ENCODE measurements around the gene KRTAP13-4.

KRTAP13-4 gene, protein sequence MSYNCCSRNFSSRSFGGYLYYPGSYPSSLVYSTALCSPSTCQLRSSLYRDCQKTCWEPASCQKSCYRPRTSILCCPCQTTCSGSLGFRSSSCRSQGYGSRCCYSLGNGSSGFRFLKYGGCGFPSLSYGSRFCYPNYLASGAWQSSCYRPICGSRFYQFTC

DNA sequence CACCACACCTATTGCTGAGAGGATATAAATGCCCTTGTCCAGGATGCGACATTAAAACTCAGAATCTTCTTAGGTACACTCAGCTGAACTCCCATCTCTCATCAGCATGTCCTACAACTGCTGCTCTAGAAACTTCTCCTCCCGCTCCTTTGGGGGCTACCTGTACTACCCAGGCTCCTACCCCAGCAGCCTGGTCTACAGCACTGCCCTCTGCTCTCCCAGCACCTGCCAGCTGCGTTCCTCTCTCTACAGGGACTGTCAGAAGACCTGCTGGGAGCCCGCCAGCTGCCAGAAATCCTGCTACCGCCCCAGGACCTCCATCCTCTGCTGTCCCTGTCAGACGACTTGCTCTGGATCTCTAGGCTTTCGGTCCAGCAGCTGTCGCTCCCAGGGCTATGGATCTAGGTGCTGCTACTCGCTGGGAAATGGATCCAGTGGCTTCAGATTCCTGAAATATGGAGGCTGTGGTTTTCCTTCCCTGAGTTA lies at the start of gene KRTAP13-4:
TSS of gene KRTAP13-4 (plus strand) at position 51 of the 486 bp plus-strand sequence. CDS start at position 107, 56 bp downstream.
- no peaks in the 10 kb centered on the region for H3K36me3 Mint-ChIP-seq (ENCODE audit: low read depth)
- H3K4me1 Mint-ChIP-seq (ENCODE audit: low read depth), result no peaks in the 10 kb centered on the region
- H3K4me3 Mint-ChIP-seq, result no peak within 1 kb of the TSS
- no peaks in the 10 kb centered on the region for H3K27me3 Mint-ChIP-seq
- no peak within 1 kb of the TSS for H3K27ac Mint-ChIP-seq
- no peaks in the 10 kb centered on the region for H3K9me3 Mint-ChIP-seq

GRCh38 chr21:30382201-30382600 lies 47.8 kb upstream of the KRTAP13-4 start:
- Mint-ChIP-seq H3K4me1 (ENCODE audit: low read depth) (no peaks in the 10 kb centered on the region), H3K36me3 (ENCODE audit: low read depth) (no peaks in the 10 kb centered on the region), H3K27ac (no peak overlapping the region), H3K27me3 (peaks cover 3% of the 10 kb centered on the region), H3K9me3 (no peaks in the 10 kb centered on the region), H3K4me3 (no peak overlapping the region)

DNA sequence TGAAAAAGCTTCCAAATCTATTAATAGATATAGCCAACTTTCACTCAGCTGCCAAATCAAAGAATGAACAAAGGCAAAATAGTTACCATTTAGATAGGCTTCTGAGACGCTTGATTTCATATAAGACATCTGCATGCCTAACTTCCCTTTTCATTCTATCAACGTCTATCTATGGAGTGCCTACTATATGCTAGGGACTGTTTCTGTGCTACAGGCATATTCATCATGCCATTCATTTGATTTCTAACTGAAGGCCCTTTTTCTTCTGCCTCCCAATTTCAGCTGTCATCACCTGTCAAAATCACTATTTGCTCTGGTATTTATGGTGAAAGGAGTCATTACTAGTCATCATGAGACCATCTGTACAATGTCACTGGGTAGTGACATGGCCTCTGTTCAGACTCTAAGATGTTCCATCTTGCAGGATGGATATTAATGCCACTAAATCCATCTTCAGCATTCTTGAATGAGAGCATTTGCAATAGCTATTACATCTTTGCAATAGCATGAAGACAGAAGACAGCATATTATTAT lies 38.5 kb upstream of the KRTAP13-4 start:
- Mint-ChIP-seq H3K9me3 (peaks cover 4% of the 10 kb centered on the region), H3K27ac (no peak overlapping the region), H3K27me3 (no peaks in the 10 kb centered on the region), H3K36me3 (ENCODE audit: low read depth) (no peaks in the 10 kb centered on the region), H3K4me1 (ENCODE audit: low read depth) (no peaks in the 10 kb centered on the region), H3K4me3 (no peak overlapping the region)

DNA sequence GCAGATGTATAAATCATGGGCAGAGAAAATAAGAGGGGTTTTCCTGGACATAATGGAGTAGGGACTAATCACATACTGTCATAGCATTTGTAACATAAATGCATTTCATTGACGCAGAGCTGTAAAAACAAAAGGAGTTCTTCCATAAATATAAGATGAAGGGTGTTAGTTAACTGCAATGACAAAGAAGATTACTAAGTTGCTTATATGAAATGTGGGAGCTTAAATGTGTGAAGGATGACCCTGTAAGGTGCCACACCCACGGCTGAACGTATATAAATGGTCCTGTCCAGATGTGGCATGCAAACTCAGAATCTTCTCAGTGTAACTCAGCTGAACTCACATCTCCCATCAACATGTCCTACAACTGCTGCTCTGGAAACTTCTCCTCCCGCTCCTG lies 34.3 kb upstream of the KRTAP13-4 start, which contains the start of gene KRTAP13-1:
TSS of gene KRTAP13-1 (plus strand) at position 301 of the 400 bp plus-strand sequence. CDS start at position 357, 56 bp downstream.
- Mint-ChIP-seq H3K36me3 (ENCODE audit: low read depth) (no peaks in the 10 kb centered on the region), H3K27me3 (peaks cover 4% of the 10 kb centered on the region), H3K4me3 (no peak within 1 kb of the TSS), H3K27ac (no peak within 1 kb of the TSS), H3K9me3 (no peaks in the 10 kb centered on the region), H3K4me1 (ENCODE audit: low read depth) (no peaks in the 10 kb centered on the region)

GRCh38 chr21:30408782-30409494 lies 21.1 kb upstream of the KRTAP13-4 start:
- Mint-ChIP-seq H3K27ac (no peak overlapping the region), H3K27me3 (peaks cover 5% of the 10 kb centered on the region), H3K9me3 (peaks cover 12% of the 10 kb centered on the region), H3K4me1 (ENCODE audit: low read depth) (no peaks in the 10 kb centered on the region), H3K4me3 (no peak overlapping the region), H3K36me3 (ENCODE audit: low read depth) (no peaks in the 10 kb centered on the region)

- H3K27me3 Mint-ChIP-seq, result no peaks in the 10 kb centered on the region
- H3K4me3 Mint-ChIP-seq, result no peak overlapping the region
- H3K9me3 Mint-ChIP-seq, result no peaks in the 10 kb centered on the region
These were observed 14.0 kb upstream of the KRTAP13-4 start for GRCh38 chr21:30415993-30416392.

DNA sequence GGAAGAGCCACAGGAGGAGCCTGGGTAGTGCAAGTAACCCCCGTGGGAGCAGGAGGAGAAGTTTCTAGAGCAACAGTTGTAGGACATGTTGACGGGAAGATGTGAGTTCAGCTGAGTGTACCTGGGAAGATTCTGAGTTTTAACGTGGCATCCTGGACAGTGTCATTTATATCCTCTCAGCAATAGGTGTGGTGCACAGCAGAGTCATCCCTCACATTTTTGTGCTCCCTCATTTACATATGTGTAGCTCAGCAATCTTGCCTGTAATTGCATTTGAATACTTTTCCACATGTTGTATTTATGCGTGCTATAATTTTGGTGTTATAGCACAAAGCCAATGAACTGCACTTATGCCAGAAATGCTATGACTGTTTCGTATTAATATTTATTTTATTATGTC lies 4.2 kb upstream of the KRTAP13-4 start, which contains the start of gene KRTAP13-3:
TSS of gene KRTAP13-3 (minus strand) at position 101 of the 400 bp plus-strand sequence. CDS start at position 87, 14 bp downstream.
- Mint-ChIP-seq H3K27me3 (no peaks in the 10 kb centered on the region), H3K4me1 (ENCODE audit: low read depth) (no peaks in the 10 kb centered on the region), H3K9me3 (no peaks in the 10 kb centered on the region), H3K4me3 (no peak within 1 kb of the TSS), H3K36me3 (ENCODE audit: low read depth) (no peaks in the 10 kb centered on the region), H3K27ac (no peak within 1 kb of the TSS)

More at GRCh38 chr21:30415993-30416392, 14.0 kb upstream of the KRTAP13-4 start:
- Mint-ChIP-seq H3K4me1 (ENCODE audit: low read depth) (no peaks in the 10 kb centered on the region), H3K36me3 (ENCODE audit: low read depth) (no peaks in the 10 kb centered on the region), H3K27ac (no peak overlapping the region)

GRCh38 chr21:30426731-30427130 lies 3.3 kb upstream of the KRTAP13-4 start:
- H3K9me3 Mint-ChIP-seq, result no peaks in the 10 kb centered on the region
- no peak overlapping the region for H3K27ac Mint-ChIP-seq
- no peak overlapping the region for H3K4me3 Mint-ChIP-seq
- no peaks in the 10 kb centered on the region for H3K4me1 Mint-ChIP-seq (ENCODE audit: low read depth)
- H3K27me3 Mint-ChIP-seq, result no peaks in the 10 kb centered on the region
- no peaks in the 10 kb centered on the region for H3K36me3 Mint-ChIP-seq (ENCODE audit: low read depth)

DNA sequence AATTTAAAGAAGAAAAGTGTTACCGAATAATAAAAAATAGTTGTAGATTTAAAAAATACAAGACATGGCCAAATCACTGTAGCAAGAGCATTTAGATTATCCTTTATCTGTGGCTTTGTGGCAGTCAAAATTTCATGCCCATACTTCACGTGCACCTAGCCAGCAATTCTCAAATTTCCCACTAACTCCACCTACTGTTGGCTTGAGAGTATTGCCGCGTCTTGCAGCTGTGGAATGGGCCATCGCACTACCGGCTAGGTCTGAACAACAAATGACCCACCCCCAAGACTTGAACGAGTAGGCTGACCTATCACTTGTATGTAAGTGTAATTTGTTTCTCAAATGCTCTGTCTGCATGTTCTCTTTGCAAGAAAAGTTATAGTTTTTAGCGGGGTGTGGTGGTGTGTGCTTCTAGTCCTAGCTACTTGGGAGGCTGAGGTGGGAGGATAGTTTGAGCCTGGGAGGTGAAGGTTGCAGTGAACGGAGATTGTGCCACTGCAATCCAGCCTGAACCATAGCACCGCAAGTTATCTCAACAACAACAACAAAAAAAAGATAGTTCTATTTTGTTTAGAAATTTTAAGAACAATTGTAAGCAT lies 4.1 kb downstream of the KRTAP13-4 start:
- Mint-ChIP-seq H3K4me1 (ENCODE audit: low read depth) (no peaks in the 10 kb centered on the region), H3K9me3 (peaks cover under 1% of the 10 kb centered on the region), H3K36me3 (ENCODE audit: low read depth) (no peaks in the 10 kb centered on the region), H3K27ac (no peak overlapping the region), H3K4me3 (no peak overlapping the region), H3K27me3 (peaks cover 3% of the 10 kb centered on the region)

DNA sequence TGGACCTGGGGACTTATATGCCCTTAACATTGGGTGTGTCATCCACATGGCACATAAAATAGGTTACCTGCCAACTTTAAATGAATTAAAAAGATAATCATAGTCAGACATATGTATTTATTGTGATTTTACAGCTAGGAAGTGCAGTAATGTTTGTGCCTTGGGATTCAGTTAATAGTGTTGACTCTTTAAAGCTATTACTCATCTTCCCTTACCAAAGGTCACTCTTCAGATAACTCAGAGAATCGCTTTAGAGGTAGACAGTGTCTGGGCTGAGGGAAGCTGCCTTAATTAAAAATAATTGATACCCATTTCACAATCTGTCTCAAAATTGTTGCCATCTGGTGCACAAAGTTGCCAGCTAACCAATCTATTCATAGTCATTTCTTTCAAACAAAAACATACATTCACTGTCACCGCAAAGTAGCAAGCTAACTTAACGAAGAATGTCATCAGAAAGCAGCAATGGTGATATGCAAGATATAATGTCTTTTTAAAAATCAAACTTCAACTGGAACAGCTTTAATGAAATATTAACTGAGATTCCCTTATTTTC lies 7.1 kb downstream of the KRTAP13-4 start:
- Mint-ChIP-seq H3K4me1 (ENCODE audit: low read depth) (no peaks in the 10 kb centered on the region), H3K27me3 (peaks cover 3% of the 10 kb centered on the region), H3K4me3 (no peak overlapping the region), H3K36me3 (ENCODE audit: low read depth) (no peaks in the 10 kb centered on the region), H3K27ac (no peak overlapping the region), H3K9me3 (peaks cover 3% of the 10 kb centered on the region)

- Mint-ChIP-seq H3K4me3 (no peak within 1 kb of the TSS), H3K27me3 (peaks cover 3% of the 10 kb centered on the region), H3K4me1 (ENCODE audit: low read depth) (no peaks in the 10 kb centered on the region), H3K27ac (no peak within 1 kb of the TSS), H3K9me3 (peaks cover 3% of the 10 kb centered on the region), H3K36me3 (ENCODE audit: low read depth) (no peaks in the 10 kb centered on the region)
These were observed 10.0 kb downstream of the KRTAP13-4 start, which contains the start of gene KRTAP15-1 for GRCh38 chr21:30439975-30440374. Gene KRTAP15-1, plus strand, starts transcription at chr21:30440275. Its CDS starts 53 bp downstream, at chr21:30440328.

DNA sequence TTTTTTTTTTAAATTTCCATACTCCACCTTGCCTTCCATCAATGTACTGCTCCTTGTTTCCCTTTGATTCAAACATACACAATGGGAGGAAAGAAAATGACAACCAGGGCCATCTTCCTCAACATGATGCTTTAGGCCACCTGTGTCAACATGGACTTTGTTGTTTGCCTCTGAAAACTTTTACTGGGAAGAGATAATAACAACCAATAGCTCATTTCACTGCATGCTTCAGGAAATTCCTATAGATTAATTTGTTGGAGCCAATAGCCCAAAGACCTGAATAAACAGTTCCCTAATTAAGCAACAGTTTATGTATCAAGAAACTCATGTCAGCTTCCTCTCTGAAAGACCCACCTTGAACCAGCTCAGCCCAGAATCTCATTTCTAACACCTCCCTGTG lies 13.2 kb downstream of the KRTAP13-4 start:
- no peak overlapping the region for H3K4me3 Mint-ChIP-seq
- no peaks in the 10 kb centered on the region for H3K27me3 Mint-ChIP-seq
- H3K4me1 Mint-ChIP-seq (ENCODE audit: low read depth), result no peaks in the 10 kb centered on the region
- peaks cover 3% of the 10 kb centered on the region for H3K9me3 Mint-ChIP-seq
- no peak overlapping the region for H3K27ac Mint-ChIP-seq
- no peaks in the 10 kb centered on the region for H3K36me3 Mint-ChIP-seq (ENCODE audit: low read depth)

DNA sequence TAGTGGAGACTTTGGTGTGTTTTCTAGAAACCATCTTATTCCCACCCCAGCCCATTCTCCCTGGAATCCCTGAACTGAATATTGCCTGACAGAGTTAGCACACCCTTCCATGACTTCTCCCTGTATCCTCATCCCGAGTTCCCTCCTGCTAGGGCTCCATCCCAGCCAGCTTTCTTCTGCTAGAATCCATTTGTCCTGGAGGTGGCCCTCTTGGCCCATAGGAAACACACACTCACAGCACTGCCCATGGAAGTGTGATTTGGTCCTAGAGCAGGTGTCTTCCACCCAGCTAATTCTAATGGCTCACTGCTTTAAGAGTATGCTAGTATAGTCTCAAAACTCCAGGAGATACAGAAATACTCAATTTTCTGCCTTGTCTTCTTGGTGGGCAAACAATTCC lies 14.2 kb downstream of the KRTAP13-4 start:
- Mint-ChIP-seq H3K27me3 (no peaks in the 10 kb centered on the region), H3K36me3 (ENCODE audit: low read depth) (no peaks in the 10 kb centered on the region), H3K4me3 (no peak overlapping the region), H3K9me3 (peaks cover 2% of the 10 kb centered on the region), H3K4me1 (ENCODE audit: low read depth) (no peaks in the 10 kb centered on the region), H3K27ac (no peak overlapping the region)

DNA sequence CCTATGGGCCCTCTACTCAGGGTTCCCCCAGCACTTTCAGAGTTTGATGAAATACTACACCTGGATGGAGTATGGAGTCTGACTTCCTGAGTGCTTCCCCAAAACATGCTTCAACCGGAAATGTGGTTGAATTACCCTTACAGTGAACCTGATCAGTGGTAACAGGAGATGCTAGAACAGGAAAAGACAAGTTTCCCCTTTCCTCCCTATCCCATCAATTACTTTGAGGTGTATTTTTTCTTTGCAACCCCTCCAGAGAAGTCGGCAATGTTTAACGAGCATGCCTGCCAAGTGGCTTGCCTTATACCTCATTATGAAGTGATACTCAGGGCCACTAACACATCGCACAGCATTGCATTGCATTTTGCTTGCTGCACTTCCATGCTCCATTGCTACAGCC lies 17.0 kb downstream of the KRTAP13-4 start:
- H3K27ac Mint-ChIP-seq, result no peak overlapping the region
- H3K9me3 Mint-ChIP-seq, result no peaks in the 10 kb centered on the region
- no peaks in the 10 kb centered on the region for H3K36me3 Mint-ChIP-seq (ENCODE audit: low read depth)
- no peak overlapping the region for H3K4me3 Mint-ChIP-seq
- no peaks in the 10 kb centered on the region for H3K4me1 Mint-ChIP-seq (ENCODE audit: low read depth)
- H3K27me3 Mint-ChIP-seq, result no peaks in the 10 kb centered on the region

- no peaks in the 10 kb centered on the region for H3K27me3 Mint-ChIP-seq
- no peaks in the 10 kb centered on the region for H3K4me1 Mint-ChIP-seq (ENCODE audit: low read depth)
- no peaks in the 10 kb centered on the region for H3K36me3 Mint-ChIP-seq (ENCODE audit: low read depth)
- H3K4me3 Mint-ChIP-seq, result no peak overlapping the region
- H3K9me3 Mint-ChIP-seq, result no peaks in the 10 kb centered on the region
- no peak overlapping the region for H3K27ac Mint-ChIP-seq
These were observed 18.5 kb downstream of the KRTAP13-4 start for GRCh38 chr21:30448514-30448913.
